Measurements from ENCODE around the gene PIGT.

The PIGT gene

GRCh38 chr20:45427236-45428149 lies 11.6 kb downstream of the PIGT start:
- no peak for DNase-seq (ENCODE audit: low spot score)

- DNase-seq (ENCODE audit: low spot score) = no peak
Measured at GRCh38 chr20:45429618-45430017, 13.7 kb downstream of the PIGT start.

GRCh38 chr20:45432294-45432693 lies 16.4 kb downstream of the PIGT start:
- DNase-seq (ENCODE audit: low spot score) = no peak

- peak; percentile 55 for DNase-seq (ENCODE audit: low spot score)
Measured at GRCh38 chr20:45433316-45433715, 17.4 kb downstream of the PIGT start.

GRCh38 chr20:45433976-45434375 lies 18.0 kb downstream of the PIGT start:
- no peak for DNase-seq (ENCODE audit: low spot score)

- peak; percentile 92 for DNase-seq (ENCODE audit: low spot score)
Measured at GRCh38 chr20:45436732-45437485, 21.0 kb downstream of the PIGT start.

GRCh38 chr20:45440424-45440823 lies 24.5 kb downstream of the PIGT start:
- no peak for DNase-seq (ENCODE audit: low spot score)

- no peak for DNase-seq (ENCODE audit: low spot score)
Measured at GRCh38 chr20:45440891-45441685, 25.1 kb downstream of the PIGT start.

GRCh38 chr20:45441746-45442145 lies 25.8 kb downstream of the PIGT start:
- no peak for DNase-seq (ENCODE audit: low spot score)

- no peak for DNase-seq (ENCODE audit: low spot score)
Measured at GRCh38 chr20:45444050-45444449, 28.1 kb downstream of the PIGT start.

- DNase-seq (ENCODE audit: low spot score) = no peak
Measured at GRCh38 chr20:45445805-45446562, 30.0 kb downstream of the PIGT start.

GRCh38 chr20:45448270-45448669 lies 32.3 kb downstream of the PIGT start:
- DNase-seq (ENCODE audit: low spot score) = no peak

GRCh38 chr20:45449528-45449927 lies 33.6 kb downstream of the PIGT start:
- no peak for DNase-seq (ENCODE audit: low spot score)

GRCh38 chr20:45450097-45450818 lies 34.3 kb downstream of the PIGT start:
- DNase-seq (ENCODE audit: low spot score) = peak; percentile 38

- no peak for DNase-seq (ENCODE audit: low spot score)
Measured at GRCh38 chr20:45452238-45452637, 36.3 kb downstream of the PIGT start.

- DNase-seq (ENCODE audit: low spot score) = no peak
Measured at GRCh38 chr20:45452772-45453691, 37.1 kb downstream of the PIGT start.

GRCh38 chr20:45456632-45457031 lies 40.7 kb downstream of the PIGT start:
- DNase-seq (ENCODE audit: low spot score) = no peak

GRCh38 chr20:45459606-45460005 lies 43.7 kb downstream of the PIGT start:
- DNase-seq (ENCODE audit: low spot score) = no peak

GRCh38 chr20:45461225-45461624 lies 45.3 kb downstream of the PIGT start:
- no peak for DNase-seq (ENCODE audit: low spot score)

Data from hepatic stellate cell (primary cell).